ENCODE measurements around the gene SYT9.

DNA sequence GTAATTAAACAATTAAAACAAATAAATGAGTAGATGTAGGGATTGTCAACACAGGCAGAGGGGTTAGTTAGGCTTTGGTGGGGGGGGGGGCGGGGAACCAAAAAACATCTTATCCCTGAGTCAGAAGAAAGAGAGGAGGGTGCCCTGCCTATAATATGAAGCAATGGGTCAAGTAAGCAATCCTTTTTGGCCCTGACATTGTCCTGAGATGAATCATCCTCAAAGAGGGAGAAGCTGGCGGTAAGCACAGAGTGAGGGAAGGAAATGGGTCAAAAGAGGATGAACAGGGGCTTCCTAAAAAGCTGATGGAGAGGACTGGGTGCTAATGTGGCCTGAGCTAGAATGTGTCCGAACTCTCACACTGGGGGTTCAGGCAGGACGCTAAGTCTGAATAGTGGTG, 238.3 kb downstream of the SYT9 start:
- TF ChIP-seq EZH2 (IDR thresholded peaks at IDR 0.05; ENCODE audit: insufficient read depth, poor library complexity, severe bottlenecking): no peak
- no peak for TF ChIP-seq EZH2phosphoT487 (IDR thresholded peaks at IDR 0.05; ENCODE audit: insufficient read depth, low read depth)
